Left renal pelvis (tissue), 4 donors: ENCODE results near the gene HIVEP3. TPM values are rescaled to one million over a fixed set of nuclear protein-coding genes. Genes with fewer than 3 reads are reported as not detected.

Experiments
- DNase-seq, 4 donors: peaks; one replicate each; pipeline ENCODE4 v3.0.0-alpha.2; 2013; ENCODE audit warnings: low read depth in 4 of 4, low spot score in 3 of 4
- polyA plus RNA-seq, 4 donors: library from polyadenylated mRNA; unstranded; fragments of 120-200 nt; gene quantifications; one replicate each; pipeline ENCODE4 v1.2.1, GENCODE V29; 2013; ENCODE audit not compliant: insufficient read length in 4 of 4

The HIVEP3 gene
- polyA plus RNA-seq, 4 donors, result 3.5 to 7.0 (median 4.2) TPM

DNA sequence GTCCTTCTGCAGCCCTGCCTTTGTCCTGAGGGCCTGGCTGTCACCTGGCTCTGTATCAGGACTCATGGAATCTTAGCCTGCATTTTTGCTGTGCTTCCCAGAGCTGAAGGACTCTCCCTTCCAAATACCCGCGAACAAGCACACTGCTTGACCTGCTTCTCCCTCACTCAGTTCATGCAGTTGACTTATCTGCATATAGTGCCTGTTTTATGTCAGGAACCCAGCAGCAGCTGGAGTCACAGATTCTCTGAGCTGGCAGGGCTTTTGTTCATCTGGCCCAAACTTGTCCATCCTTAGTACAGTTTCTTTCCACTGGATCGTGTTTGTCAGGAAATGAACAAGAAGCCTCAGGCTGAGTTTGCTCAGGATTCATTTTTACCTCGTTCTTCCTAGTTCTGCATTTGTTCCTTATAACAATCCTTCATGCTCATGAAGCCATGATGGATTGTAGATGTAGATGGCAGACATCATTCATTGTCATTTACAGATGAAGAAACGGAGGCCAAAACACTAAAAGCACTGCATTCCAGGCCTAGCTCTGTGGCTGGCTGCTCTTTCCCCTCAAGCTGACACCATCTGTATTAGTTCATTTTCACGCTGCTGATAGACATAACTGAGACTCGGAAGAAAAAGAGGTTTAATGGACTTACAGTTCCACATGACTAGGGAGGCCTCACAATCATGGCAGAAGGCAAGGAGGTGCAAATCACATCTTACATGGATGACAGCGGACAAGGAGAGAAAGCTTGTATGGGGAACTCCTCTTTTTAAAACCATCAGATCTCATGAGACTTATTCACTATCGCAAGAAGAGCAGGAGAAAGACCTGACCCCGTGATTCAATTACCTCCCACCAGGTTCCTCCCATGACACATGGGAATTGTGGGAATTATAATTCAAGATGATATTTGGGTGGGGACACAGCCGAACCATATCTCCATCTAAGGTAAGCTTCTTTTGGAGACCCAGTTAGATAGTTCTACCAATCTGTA is 150.9 kb downstream of the HIVEP3 start:
- DNase-seq, result no peak

DNA sequence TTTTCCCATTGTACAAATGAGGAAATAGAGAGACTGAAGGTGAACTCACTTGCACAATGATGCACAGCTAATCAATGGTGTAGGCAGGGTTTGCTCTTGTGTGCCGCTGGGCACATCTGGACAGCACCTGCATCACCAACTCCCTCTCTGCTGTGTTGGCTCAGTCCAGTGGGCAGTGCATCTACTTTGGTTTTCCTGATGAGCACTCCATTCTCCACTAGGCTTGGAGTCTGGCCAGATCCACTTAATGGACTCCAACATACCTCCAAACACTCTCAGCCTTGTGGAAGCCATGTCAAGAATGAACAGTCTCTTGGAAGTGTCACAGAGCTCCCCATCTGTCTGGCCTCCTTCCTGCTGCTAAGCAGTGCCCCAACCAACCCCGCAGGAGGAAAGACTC is 152.2 kb downstream of the HIVEP3 start:
- no peak for DNase-seq

- no peak for DNase-seq
Measured at GRCh38 chr1:41766041-41766440, 152.7 kb downstream of the HIVEP3 start.

DNA sequence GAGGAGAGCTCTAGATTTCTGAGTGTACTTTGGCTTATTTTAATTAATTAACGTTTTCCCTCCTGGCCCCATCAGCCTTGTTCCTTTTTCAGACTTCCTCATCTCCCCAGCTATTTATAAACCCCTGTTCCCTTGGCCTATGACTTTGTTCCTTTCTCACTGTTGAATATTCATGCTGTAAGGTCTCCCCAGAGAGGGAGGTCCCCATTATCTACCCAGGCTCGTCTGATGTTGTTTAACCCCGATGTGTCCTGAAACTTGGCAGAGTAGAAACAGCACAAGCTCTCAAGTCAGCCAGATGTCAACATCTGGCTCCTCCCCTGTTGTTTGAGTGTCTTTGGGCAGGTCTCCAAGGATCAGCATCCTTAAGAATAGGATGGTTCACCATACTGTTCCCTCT is 153.6 kb downstream of the HIVEP3 start:
- DNase-seq, result no peak

DNA sequence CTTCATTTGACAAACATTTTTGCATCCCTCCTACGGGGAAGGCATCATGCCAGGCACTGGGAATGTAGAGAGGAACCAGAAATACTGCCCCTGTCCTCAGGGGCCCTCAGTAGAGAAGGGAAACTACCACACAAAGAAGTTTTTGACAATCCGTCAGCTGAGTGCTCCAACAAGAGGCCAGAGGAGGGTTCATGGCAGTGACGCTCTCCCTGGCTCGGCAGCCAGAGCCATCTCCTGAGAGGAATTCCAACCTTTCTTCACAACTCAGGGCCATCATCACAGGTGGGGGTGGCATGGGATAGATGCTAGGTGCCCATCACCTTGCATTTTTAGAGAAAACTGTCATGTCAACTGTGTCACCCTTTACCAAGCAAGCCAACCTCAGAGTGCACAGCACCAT is 154.1 kb downstream of the HIVEP3 start:
- DNase-seq, result no peak

- no peak for DNase-seq
Measured at GRCh38 chr1:41762777-41763176, 155.9 kb downstream of the HIVEP3 start.

DNA sequence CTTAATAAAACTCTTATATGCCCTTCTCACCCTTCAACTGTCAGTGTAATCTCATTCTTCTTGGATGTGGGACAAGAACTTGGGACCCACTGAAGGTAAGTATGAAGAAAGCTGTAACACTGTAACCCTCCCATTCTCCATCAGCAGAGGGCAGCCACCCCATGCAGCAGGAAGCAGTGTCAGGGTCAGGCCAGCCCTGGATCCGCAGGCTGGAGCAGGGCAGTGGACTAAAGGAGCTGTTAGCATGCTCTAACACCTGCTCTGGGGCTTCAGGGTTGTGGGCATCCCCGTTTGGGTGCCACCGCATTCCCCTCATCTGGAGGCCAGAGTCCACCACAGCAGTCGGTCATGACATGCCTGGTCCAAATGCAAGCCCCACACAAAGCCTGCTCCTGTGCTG is 156.5 kb downstream of the HIVEP3 start:
- no peak for DNase-seq

GRCh38 chr1:41758904-41759548 is 159.7 kb downstream of the HIVEP3 start:
- DNase-seq, result no peak

DNA sequence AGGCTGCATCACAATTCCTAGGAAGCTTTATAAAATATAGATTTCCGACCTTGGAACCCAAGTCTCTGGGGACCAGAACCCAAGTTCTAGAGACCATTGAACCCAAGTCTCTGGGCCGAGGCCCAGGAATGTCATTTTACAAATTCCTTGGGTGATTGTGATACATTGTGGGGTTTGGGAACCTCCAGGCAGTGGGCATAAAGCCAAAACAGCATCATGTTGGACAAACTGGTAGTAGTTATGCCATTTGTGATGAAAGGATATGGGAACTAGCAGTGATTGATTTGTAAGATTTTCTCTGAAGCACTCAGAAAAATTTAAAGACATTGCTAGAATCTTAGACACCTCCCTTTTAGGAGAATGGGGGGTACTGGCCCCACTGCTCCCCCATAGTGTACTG is 160.2 kb downstream of the HIVEP3 start:
- DNase-seq, result no peak

DNA sequence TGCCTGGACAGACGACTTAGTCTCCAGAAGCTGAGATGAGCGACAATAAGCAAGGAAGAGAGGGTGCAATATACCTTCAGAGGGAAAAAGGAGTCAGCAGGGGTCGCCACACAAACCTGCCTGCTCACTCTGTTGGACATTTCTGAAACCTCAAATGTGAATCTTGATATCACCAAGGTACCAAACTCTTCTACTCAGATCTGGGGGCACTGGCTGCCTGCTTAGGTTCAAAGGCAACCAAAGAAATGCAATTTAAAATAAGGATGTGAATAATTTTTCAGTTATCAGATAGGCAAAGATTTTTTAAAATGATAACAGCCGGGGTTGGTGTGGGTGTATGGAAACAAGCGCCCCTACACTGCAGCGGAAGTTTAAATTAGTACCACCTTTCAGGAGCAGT is 164.2 kb downstream of the HIVEP3 start:
- no peak for DNase-seq

- DNase-seq, result no peak
Measured at GRCh38 chr1:41752514-41753170, 166.1 kb downstream of the HIVEP3 start.

DNA sequence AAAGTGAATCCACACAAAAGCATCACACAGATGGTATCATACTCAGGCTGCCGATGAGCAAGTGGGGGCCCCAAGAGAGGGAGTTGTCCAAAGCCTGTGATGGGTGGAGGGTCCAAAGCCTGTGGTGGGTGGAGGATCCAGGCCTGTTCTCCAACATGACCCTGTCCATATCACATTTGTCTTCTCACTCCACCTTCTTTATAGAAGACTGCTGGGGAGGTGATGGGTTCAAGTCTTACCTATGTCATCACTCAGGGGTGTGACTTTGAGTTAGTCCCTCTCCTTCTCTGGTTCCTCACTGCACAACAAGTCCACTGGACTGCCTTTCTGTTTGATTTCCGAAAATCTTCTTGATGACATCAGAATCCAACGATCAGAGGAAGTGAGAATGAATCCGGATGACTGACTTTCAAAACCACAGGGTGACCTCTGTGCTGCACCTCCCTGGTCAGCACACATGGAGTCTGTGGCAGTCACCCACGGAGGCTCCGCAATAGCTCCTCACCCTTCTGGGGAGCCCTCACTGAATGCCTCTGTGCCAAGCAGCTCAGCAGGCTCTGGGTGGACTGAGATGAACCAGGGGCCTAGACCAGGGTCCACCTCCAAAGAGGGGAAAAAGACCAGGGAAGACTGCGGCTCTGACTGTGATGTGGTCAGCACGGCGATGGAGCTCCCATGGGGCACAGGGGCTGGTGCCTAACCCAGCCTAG is 166.8 kb downstream of the HIVEP3 start:
- no peak for DNase-seq

GRCh38 chr1:41749991-41750745 is 168.6 kb downstream of the HIVEP3 start:
- DNase-seq, result no peak

DNA sequence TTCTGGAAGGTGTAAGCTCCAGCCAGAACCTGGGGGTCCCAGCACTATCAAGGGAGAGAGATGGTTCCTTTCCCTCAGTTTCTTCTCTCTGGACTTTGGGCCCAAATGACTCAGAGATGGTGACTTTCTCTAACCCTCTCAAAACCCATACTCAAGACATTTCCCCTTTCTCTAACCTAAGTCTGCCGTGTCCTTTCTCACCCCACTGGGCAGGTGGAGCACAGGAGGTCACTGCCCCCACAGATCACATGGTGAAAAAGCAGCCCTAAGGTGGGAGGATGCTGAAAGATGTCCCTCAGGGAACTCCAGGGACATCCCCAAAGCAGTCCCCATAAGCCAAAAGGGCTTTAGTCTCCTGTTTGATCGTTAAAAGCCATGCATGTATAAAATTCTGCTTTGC is 173.7 kb downstream of the HIVEP3 start:
- no peak for DNase-seq

GRCh38 chr1:41743366-41743765 is 175.4 kb downstream of the HIVEP3 start:
- DNase-seq, result no peak

DNA sequence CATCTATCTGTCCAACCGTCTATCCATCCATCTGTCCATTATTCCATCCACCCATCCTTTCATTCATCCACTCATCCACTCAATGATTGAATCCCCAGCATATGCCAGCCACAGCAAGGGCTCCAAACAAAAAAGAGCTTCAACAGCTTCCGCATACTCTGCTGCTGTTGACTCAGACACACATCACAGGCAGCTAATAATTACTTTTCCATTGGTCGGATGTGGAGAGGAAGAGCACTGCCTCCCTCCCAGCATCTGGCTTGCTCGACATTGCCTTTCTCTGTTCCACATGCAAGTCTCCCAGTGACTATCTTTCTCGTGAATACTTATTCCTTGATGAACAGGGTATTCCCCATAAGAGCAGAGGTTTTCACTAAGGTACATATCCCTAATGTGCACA is 176.5 kb downstream of the HIVEP3 start:
- DNase-seq, result no peak

DNA sequence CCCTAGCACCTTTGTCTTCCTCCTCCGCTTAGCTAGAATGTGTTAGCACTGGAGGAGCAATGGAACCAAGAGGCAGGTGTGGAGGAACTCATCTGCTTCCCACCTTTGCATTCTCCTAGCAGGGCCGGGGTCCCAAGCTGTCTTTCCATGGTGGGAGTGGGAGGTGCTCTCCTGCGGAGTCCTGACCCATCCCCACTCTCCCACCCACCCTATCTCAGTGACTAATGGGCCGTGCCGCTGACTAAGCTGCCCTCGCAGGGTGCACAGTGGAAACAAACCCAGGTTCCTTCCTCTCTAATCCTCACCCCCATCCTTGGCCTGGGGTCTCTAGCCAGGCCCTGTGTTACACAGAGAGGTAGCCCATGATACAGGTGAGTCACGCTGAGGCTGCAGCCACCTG is 177.5 kb downstream of the HIVEP3 start:
- no peak for DNase-seq

DNA sequence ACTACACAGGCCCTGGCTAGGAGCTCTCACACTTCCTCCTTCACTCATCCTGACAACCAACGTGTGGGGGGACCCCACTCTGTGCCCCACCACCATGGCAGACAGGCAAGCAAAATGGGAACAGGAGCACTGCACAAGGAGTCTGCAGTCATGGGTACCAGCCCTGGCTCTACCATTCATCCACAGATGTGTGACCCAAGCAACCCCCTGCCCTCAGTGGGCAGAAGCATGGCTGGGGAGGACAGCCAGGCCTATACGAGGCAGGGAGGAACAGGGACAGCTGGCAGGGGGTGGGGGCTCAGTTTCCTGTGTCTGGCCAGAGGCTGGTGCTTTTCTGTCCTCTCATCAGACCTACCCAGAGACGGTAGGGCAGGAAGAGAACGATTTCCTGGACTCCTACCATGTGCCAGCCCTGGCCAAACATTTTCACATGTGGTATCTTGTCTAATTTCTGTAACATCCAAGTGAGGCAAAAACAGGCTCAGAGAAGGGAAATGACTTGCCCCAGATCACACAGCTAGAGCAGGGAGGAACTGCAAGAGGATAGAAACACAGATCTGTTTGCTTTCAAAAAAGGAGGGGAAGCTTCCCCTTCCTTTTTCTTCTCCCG is 178.0 kb downstream of the HIVEP3 start:
- no peak for DNase-seq

GRCh38 chr1:41740058-41740457 is 178.7 kb downstream of the HIVEP3 start:
- no peak for DNase-seq
